Measurements from ENCODE around the gene CRTAC1. TPM values are rescaled to one million over a fixed set of nuclear protein-coding genes. Genes with fewer than 3 reads are reported as not detected.

CRTAC1 gene
- total RNA-seq, 4 donors from 2014 or later = 0.48 to 1.1 (median 1.0) TPM

DNA sequence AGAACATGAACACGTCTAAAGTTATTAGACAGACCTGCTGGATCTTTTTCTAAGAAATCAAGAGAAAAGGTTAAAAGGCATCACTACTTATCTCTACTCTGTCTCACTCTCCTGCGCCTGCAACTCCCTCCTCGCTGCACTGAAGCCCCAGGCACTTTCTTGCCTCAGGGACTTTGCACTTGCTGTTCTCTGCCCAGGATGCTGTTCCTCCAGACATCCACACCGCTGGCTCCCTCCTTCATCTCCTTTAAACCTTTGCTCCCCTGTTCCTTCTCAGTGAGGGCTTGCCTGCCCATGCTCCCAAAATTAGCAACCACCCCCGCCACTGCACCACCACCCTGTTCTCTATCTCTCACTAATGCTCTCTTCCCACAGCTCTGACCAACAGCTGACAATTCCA is 93.4 kb downstream of the CRTAC1 start:
- ATAC-seq (ENCODE audit: low FRiP score) (no peak), DNase-seq (ENCODE audit: low spot score) (no peak)
- TF ChIP-seq, protein P1, sequence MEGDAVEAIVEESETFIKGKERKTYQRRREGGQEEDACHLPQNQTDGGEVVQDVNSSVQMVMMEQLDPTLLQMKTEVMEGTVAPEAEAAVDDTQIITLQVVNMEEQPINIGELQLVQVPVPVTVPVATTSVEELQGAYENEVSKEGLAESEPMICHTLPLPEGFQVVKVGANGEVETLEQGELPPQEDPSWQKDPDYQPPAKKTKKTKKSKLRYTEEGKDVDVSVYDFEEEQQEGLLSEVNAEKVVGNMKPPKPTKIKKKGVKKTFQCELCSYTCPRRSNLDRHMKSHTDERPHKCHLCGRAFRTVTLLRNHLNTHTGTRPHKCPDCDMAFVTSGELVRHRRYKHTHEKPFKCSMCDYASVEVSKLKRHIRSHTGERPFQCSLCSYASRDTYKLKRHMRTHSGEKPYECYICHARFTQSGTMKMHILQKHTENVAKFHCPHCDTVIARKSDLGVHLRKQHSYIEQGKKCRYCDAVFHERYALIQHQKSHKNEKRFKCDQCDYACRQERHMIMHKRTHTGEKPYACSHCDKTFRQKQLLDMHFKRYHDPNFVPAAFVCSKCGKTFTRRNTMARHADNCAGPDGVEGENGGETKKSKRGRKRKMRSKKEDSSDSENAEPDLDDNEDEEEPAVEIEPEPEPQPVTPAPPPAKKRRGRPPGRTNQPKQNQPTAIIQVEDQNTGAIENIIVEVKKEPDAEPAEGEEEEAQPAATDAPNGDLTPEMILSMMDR (IDR thresholded peaks at IDR 0.05) = no peak

DNA sequence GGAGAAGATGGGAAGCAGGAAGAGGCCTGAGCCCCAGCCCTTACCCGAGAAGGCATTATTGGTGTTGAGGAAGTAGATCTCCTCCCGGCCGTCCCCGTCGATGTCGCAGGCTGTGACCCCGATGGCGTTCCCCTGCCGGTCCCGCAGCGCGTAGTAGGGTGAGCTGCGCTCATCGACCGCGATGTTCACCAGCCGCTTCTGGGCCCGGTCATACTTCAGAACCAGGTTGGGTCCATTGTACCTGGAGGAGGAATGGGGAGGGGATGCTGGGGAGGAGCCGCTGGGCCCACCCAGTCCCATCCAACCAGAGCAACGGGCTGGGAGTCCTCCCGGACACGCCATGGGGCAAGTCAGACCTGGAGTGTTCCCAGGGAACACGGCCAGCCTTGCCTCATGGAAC is 94.3 kb downstream of the CRTAC1 start:
- DNase-seq (ENCODE audit: low spot score) = no peak
- ATAC-seq (ENCODE audit: low FRiP score) = no peak
- TF ChIP-seq, protein P1 (IDR thresholded peaks at IDR 0.05) = no peak

DNA sequence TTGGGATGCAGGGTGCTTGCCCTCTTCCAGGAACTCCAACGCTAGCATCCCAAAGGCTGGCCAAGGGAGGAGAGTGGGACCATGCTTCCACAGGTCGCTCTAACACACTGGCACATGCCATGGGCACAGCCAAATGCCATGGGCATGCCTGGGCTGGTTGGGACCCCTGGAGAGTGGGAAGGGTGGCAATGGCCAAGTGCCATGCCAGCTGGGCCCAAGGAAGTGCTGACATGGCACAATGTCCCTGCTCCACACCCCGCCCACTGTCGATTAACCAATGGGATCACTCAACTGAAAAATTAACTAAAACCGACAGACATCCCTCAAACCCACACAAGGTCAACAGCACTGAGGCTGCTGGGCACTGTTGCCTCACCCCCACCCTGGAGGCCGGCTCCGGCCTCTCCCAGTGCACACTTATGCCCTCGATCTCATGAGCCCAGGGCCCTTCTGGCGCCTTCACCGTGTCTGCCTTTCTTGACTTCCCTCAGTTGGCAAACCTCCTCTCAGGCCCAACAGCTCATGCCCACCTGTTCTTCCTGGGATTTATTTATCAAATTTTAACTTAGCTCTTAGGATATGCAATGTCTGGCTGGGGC is 97.4 kb downstream of the CRTAC1 start:
- DNase-seq (ENCODE audit: low spot score) (no peak), ATAC-seq (ENCODE audit: low FRiP score) (no peak)
- TF ChIP-seq, protein P1 (IDR thresholded peaks at IDR 0.05) = no peak

DNA sequence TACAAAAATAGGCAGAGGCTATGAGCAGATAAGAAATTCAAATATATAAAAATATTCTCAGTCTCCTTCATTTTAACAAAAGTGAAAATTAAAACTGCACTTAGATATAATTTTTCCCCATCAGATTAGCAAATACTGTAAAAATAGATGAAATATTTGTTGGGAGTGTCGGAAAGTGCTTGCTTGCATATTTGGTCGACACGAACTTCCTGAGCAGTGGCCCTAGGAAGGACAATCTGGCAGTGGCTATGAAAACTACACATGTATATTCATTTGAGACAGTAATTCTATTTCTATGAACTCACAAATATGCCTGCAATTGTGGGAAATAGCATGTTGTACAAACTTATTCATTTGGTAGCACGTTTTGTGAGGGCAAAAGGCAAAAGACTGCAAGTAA is 99.4 kb downstream of the CRTAC1 start:
- ATAC-seq (ENCODE audit: low FRiP score) = no peak

DNA sequence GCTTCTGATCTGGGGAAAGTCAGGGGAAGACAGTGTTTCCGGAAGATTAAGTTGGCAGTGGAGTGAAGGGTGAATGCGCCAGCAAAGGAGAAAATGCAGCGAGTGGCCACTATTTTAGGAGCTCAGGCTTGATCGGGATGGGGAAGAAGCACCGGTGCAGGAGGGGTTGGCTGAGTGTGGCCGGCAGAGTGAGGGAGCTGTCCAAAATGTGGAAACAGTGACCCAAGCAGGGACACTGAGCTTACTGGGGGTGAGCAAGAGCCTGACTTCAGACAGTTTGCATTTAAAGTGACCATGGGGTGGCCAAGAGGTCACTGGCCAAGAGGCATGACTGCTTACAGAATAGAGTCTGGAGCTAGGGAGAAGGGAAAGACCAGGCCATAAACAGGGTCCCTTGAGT is 101.5 kb downstream of the CRTAC1 start:
- no peak for DNase-seq (ENCODE audit: low spot score)
- TF ChIP-seq, protein P1 (IDR thresholded peaks at IDR 0.05) = no peak

More for the DNA sequence above, 99.4 kb downstream of the CRTAC1 start:
- no peak for DNase-seq (ENCODE audit: low spot score)
- TF ChIP-seq, protein P1 (IDR thresholded peaks at IDR 0.05) = no peak

DNA sequence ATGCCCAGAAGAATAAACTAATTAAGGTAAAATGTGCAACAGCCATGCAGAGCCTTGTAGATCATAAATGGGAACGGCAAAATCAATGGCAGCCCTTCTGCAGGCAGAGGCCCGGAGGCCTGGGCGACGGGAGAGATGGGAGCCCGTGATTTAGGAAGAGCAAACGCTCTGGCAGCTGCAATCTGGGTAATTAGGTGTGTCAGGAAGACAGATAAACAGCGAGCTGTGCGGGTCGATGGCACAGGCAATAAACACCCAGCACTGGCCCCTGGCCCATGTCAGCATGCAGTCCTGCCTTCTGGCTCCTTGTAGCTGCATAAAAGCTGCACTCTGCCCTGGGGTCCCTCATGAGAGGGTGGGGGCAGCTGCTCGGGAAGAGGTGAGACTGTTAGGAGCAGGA is 102.8 kb downstream of the CRTAC1 start:
- DNase-seq (ENCODE audit: low spot score) (no peak), ATAC-seq (ENCODE audit: low FRiP score) (no peak)
- TF ChIP-seq, protein P1 (IDR thresholded peaks at IDR 0.05) = no peak

More for the DNA sequence above, 101.5 kb downstream of the CRTAC1 start:
- ATAC-seq (ENCODE audit: low FRiP score) = no peak

DNA sequence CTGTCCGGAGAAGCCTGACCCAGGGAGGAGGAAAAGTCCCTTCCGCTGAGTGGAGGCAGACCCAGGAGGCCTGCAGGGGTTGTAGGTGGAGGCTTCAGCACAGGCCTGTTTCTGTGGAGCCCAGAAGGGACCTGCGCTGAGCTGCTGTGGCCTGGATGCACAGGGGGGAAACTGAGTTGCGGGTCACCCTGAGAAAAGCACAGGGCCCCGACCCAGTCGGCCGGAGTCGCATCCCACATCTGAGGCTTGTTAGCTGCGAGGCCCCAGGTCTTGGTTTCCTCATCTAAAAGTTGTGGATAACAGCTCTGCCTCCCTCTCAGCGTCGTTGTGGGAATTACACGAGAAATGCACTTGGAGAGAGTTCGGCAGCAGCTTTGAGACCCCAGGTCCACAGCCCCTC is 104.4 kb downstream of the CRTAC1 start:
- TF ChIP-seq, protein P1 (IDR thresholded peaks at IDR 0.05) = no peak
- no peak for DNase-seq (ENCODE audit: low spot score)
- no peak for ATAC-seq (ENCODE audit: low FRiP score)
